Measurements from ENCODE around the gene ATXN8OS.

ATXN8OS gene

GRCh38 chr13:70107498-70108281 is at the start of gene ATXN8OS:
ATXN8OS (plus strand) TSS chr13:70107826.
- TF ChIP-seq ZNF8 (CRISPR knock-in tag; IDR thresholded peaks at IDR 0.05) (no peak), GLIS3 (CRISPR knock-in tag; IDR thresholded peaks at IDR 0.05) (no peak), ZC3H10 (CRISPR knock-in tag; IDR thresholded peaks at IDR 0.05) (no peak), ARNTL (CRISPR knock-in tag; IDR thresholded peaks at IDR 0.05; ENCODE audit: borderline replicate concordance, low read depth) (no peak), ZFP3 (CRISPR knock-in tag; IDR thresholded peaks at IDR 0.05) (no peak), PATZ1 (CRISPR knock-in tag; IDR thresholded peaks at IDR 0.05; ENCODE audit: borderline replicate concordance) (no peak), ZNF70 (CRISPR knock-in tag; IDR thresholded peaks at IDR 0.05) (no peak), ZNF565 (CRISPR knock-in tag; conservative IDR thresholded peaks at IDR 0.05; ENCODE audit: low read depth) (no peak), TCF4 (CRISPR knock-in tag; IDR thresholded peaks at IDR 0.05; ENCODE audit: borderline replicate concordance) (no peak), CSRNP3 (CRISPR knock-in tag; IDR thresholded peaks at IDR 0.05) (no peak), ISL1 (CRISPR knock-in tag; IDR thresholded peaks at IDR 0.05) (no peak), OSR1 (CRISPR knock-in tag; IDR thresholded peaks at IDR 0.05) (no peak), BACH2 (CRISPR knock-in tag; IDR thresholded peaks at IDR 0.05; ENCODE audit: borderline replicate concordance) (no peak), TOX (CRISPR knock-in tag; IDR thresholded peaks at IDR 0.05; ENCODE audit: borderline replicate concordance) (no peak)
- TF ChIP-seq, protein P1, sequence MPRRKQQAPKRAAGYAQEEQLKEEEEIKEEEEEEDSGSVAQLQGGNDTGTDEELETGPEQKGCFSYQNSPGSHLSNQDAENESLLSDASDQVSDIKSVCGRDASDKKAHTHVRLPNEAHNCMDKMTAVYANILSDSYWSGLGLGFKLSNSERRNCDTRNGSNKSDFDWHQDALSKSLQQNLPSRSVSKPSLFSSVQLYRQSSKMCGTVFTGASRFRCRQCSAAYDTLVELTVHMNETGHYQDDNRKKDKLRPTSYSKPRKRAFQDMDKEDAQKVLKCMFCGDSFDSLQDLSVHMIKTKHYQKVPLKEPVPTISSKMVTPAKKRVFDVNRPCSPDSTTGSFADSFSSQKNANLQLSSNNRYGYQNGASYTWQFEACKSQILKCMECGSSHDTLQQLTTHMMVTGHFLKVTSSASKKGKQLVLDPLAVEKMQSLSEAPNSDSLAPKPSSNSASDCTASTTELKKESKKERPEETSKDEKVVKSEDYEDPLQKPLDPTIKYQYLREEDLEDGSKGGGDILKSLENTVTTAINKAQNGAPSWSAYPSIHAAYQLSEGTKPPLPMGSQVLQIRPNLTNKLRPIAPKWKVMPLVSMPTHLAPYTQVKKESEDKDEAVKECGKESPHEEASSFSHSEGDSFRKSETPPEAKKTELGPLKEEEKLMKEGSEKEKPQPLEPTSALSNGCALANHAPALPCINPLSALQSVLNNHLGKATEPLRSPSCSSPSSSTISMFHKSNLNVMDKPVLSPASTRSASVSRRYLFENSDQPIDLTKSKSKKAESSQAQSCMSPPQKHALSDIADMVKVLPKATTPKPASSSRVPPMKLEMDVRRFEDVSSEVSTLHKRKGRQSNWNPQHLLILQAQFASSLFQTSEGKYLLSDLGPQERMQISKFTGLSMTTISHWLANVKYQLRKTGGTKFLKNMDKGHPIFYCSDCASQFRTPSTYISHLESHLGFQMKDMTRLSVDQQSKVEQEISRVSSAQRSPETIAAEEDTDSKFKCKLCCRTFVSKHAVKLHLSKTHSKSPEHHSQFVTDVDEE (CRISPR knock-in tag; IDR thresholded peaks at IDR 0.05), result no peak
- TF ChIP-seq, protein P2, sequence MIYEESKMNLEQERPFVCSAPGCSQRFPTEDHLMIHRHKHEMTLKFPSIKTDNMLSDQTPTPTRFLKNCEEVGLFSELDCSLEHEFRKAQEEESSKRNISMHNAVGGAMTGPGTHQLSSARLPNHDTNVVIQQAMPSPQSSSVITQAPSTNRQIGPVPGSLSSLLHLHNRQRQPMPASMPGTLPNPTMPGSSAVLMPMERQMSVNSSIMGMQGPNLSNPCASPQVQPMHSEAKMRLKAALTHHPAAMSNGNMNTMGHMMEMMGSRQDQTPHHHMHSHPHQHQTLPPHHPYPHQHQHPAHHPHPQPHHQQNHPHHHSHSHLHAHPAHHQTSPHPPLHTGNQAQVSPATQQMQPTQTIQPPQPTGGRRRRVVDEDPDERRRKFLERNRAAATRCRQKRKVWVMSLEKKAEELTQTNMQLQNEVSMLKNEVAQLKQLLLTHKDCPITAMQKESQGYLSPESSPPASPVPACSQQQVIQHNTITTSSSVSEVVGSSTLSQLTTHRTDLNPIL (CRISPR knock-in tag; IDR thresholded peaks at IDR 0.05; ENCODE audit: low read depth), result no peak
- ATAC-seq, result peak; percentile 49; the same call in 2 of the 3 replicates

DNA sequence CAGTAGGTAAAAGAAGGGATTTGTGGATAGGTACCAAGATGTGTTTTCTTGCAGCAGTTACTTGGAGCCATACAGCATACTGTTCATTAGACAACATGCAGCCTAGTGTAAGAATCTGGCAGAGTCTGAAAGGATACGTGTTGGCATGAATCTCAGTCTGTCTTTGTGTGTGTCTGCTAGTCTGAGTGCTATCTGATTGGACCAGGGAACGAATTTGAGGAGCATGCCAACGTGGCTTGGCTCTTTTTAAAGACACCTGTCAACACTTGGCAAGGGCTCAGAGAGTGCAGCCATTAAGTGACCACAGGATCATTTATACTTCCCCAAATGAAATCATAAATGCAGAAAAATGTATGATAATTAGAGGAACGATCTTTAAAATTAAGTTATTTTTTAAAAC is 27.6 kb upstream of the ATXN8OS start:
- TF ChIP-seq ZFP3 (CRISPR knock-in tag; IDR thresholded peaks at IDR 0.05) (no peak), TCF4 (CRISPR knock-in tag; IDR thresholded peaks at IDR 0.05; ENCODE audit: borderline replicate concordance) (peak; percentile 18; the same call in 1 of the 2 replicates), ISL1 (CRISPR knock-in tag; IDR thresholded peaks at IDR 0.05) (peak; percentile 74)
- no peak for ATAC-seq

GRCh38 chr13:70087247-70087646 is 20.4 kb upstream of the ATXN8OS start:
- no peak for ATAC-seq
- TF ChIP-seq ZFP30 (CRISPR knock-in tag; IDR thresholded peaks at IDR 0.05), result no peak
- no peak for TF ChIP-seq ZNF70 (CRISPR knock-in tag; IDR thresholded peaks at IDR 0.05)
- no peak for TF ChIP-seq PATZ1 (CRISPR knock-in tag; IDR thresholded peaks at IDR 0.05; ENCODE audit: borderline replicate concordance)
- TF ChIP-seq TCF4 (CRISPR knock-in tag; IDR thresholded peaks at IDR 0.05; ENCODE audit: borderline replicate concordance), result no peak
- no peak for TF ChIP-seq SNAI2 (CRISPR knock-in tag; IDR thresholded peaks at IDR 0.05)
- TF ChIP-seq PPARA (CRISPR knock-in tag; IDR thresholded peaks at IDR 0.05; ENCODE audit: borderline replicate concordance), result no peak
- TF ChIP-seq CSDC2 (CRISPR knock-in tag; IDR thresholded peaks at IDR 0.05), result no peak
- no peak for TF ChIP-seq ARNTL (CRISPR knock-in tag; IDR thresholded peaks at IDR 0.05; ENCODE audit: borderline replicate concordance, low read depth)
- TF ChIP-seq ESRRG (CRISPR knock-in tag; IDR thresholded peaks at IDR 0.05), result no peak
- TF ChIP-seq BACH2 (CRISPR knock-in tag; IDR thresholded peaks at IDR 0.05; ENCODE audit: borderline replicate concordance), result no peak
- no peak for TF ChIP-seq ZFP3 (CRISPR knock-in tag; IDR thresholded peaks at IDR 0.05)
- TF ChIP-seq, protein P2 (CRISPR knock-in tag; IDR thresholded peaks at IDR 0.05; ENCODE audit: low read depth), result no peak
- no peak for TF ChIP-seq RARB (CRISPR knock-in tag; IDR thresholded peaks at IDR 0.05)
- TF ChIP-seq POU6F1 (CRISPR knock-in tag; IDR thresholded peaks at IDR 0.05; ENCODE audit: borderline replicate concordance, low read depth), result no peak
